ENCODE measurements around the gene TMPRSS2. TPM values are rescaled to one million over a fixed set of nuclear protein-coding genes. Genes with fewer than 3 reads are reported as not detected.

Gene TMPRSS2
- total and polyA plus RNA-seq, 2 donors (not counting 1 experiment from before 2014, with no cell fraction given) = not detected

- H3K79me2 ChIP-seq (ENCODE audit: control insufficient read depth, insufficient read depth, low read length) = no peaks in the 10 kb centered on the region
- intact Hi-C loops (cut with micrococcal nuclease) = no loop called here
- H3K4me2 ChIP-seq (replicated peaks; ENCODE audit: low read depth, low read length, poor library complexity, severe bottlenecking) = no peak overlapping the region
- peaks cover 0 to 3% (median 0%) of the 10 kb centered on the region in 4 experiments for H3K27me3 ChIP-seq (replicated peaks in 1 of 4; ENCODE audit: control extremely low read depth in 1 of 4, control insufficient read depth in 3 of 4, insufficient read depth in 4 of 4, low read length in 3 of 4)
- no peaks in the 10 kb centered on the region for H3K4me1 ChIP-seq (ENCODE audit: control insufficient read depth in 2 of 2, insufficient read depth in 2 of 2, low read length in 2 of 2)
- Mint-ChIP-seq H3K4me3 (no peak overlapping the region), H3K27ac (no peak overlapping the region), H3K4me1 (no peaks in the 10 kb centered on the region), H3K9me3 (ENCODE audit: insufficient read depth) (no peaks in the 10 kb centered on the region), H3K27me3 (peaks cover 32% of the 10 kb centered on the region)
- TF ChIP-seq EZH2 (IDR thresholded peaks at IDR 0.05; ENCODE audit: borderline replicate concordance, insufficient read depth, low read depth, low read length, poor library complexity, severe bottlenecking) = no peak
- no peak for TF ChIP-seq CTCF (IDR thresholded peaks at IDR 0.05)
- H3K4me3 ChIP-seq (ENCODE audit: control extremely low read depth in 1 of 5, extremely low read depth in 1 of 5, insufficient read depth in 1 of 5, low read depth in 2 of 5, low read length in 4 of 5) = no peak overlapping the region
- 89% methylated on average over 6 of the region's 7 CpGs for WGBS (ENCODE audit: insufficient coverage)
- ATAC-seq (ENCODE audit: low read depth) (no peak), DNase-seq (no peak)
- no peaks in the 10 kb centered on the region for H4K20me1 ChIP-seq (ENCODE audit: control insufficient read depth, insufficient read depth, low read length, poor library complexity, severe bottlenecking)
- H3K36me3 ChIP-seq (replicated peaks in 1 of 2; ENCODE audit: control extremely low read depth in 1 of 2, control insufficient read depth in 1 of 2, extremely low read depth in 1 of 2, insufficient read depth in 2 of 2, low read length in 1 of 2) = no peaks in the 10 kb centered on the region
- H3K27ac ChIP-seq (ENCODE audit: low read length in 2 of 2) = no peak overlapping the region
- ChIA-PET CTCF (no interaction called here), POLR2A (no interaction called here)
- H2AFZ ChIP-seq (ENCODE audit: insufficient read depth, low read depth, low read length, poor library complexity, severe bottlenecking) = no peak overlapping the region
- no peak overlapping the region for H3K9ac ChIP-seq (ENCODE audit: low read length)
- H3K9me3 ChIP-seq (ENCODE audit: control extremely low read depth in 1 of 3, control insufficient read depth in 2 of 3, insufficient read depth in 1 of 3, low read length in 2 of 3) = no peaks in the 10 kb centered on the region
Observed at GRCh38 chr21:41536827-41537103, 28.8 kb upstream of the TMPRSS2 start.

GRCh38 chr21:41536076-41536826 lies 28.3 kb upstream of the TMPRSS2 start:
- Mint-ChIP-seq H3K4me1 (no peaks in the 10 kb centered on the region), H3K27ac (no peak overlapping the region), H3K4me3 (no peak overlapping the region), H3K27me3 (peaks cover 28% of the 10 kb centered on the region), H3K9me3 (ENCODE audit: insufficient read depth) (no peaks in the 10 kb centered on the region)
- no peak overlapping the region for H2AFZ ChIP-seq (ENCODE audit: insufficient read depth, low read depth, low read length, poor library complexity, severe bottlenecking)
- H3K27me3 ChIP-seq (replicated peaks in 1 of 4; ENCODE audit: control extremely low read depth in 1 of 4, control insufficient read depth in 3 of 4, insufficient read depth in 4 of 4, low read length in 3 of 4) = peaks cover 0 to 3% (median 0%) of the 10 kb centered on the region in 4 experiments
- H3K9ac ChIP-seq (ENCODE audit: low read length) = no peak overlapping the region
- no peaks in the 10 kb centered on the region for H3K9me3 ChIP-seq (ENCODE audit: control extremely low read depth in 1 of 3, control insufficient read depth in 2 of 3, insufficient read depth in 1 of 3, low read length in 2 of 3)
- 77% methylated on average over 17 of the region's 19 CpGs for WGBS (ENCODE audit: insufficient coverage)
- TF ChIP-seq EZH2 (IDR thresholded peaks at IDR 0.05; ENCODE audit: borderline replicate concordance, insufficient read depth, low read depth, low read length, poor library complexity, severe bottlenecking) = no peak
- TF ChIP-seq CTCF (IDR thresholded peaks at IDR 0.05) = no peak
- no peaks in the 10 kb centered on the region for H3K4me1 ChIP-seq (ENCODE audit: control insufficient read depth in 2 of 2, insufficient read depth in 2 of 2, low read length in 2 of 2)
- no peak for DNase-seq
- intact Hi-C loops (cut with micrococcal nuclease) = no loop called here
- CTCF ChIA-PET = interaction anchor here (0.6 kb wide), 1 partner anchor 17 kb away, joined by 3 read pairs; no protein-coding TSS in a partner anchor
- H3K27ac ChIP-seq (ENCODE audit: low read length in 2 of 2) = no peak overlapping the region
- H3K4me3 ChIP-seq (ENCODE audit: control extremely low read depth in 1 of 5, extremely low read depth in 1 of 5, insufficient read depth in 1 of 5, low read depth in 2 of 5, low read length in 4 of 5) = no peak overlapping the region
- POLR2A ChIA-PET = no interaction called here
- H3K79me2 ChIP-seq (ENCODE audit: control insufficient read depth, insufficient read depth, low read length) = no peaks in the 10 kb centered on the region
- H4K20me1 ChIP-seq (ENCODE audit: control insufficient read depth, insufficient read depth, low read length, poor library complexity, severe bottlenecking) = no peaks in the 10 kb centered on the region
- no peaks in the 10 kb centered on the region for H3K36me3 ChIP-seq (replicated peaks in 1 of 2; ENCODE audit: control extremely low read depth in 1 of 2, control insufficient read depth in 1 of 2, extremely low read depth in 1 of 2, insufficient read depth in 2 of 2, low read length in 1 of 2)
- H3K4me2 ChIP-seq (replicated peaks; ENCODE audit: low read depth, low read length, poor library complexity, severe bottlenecking) = no peak overlapping the region
- no peak for ATAC-seq (ENCODE audit: low read depth)

All from B cell (primary cell).